HL-60 (cell line): Measurements from ENCODE around the gene CNTRL.
A peak's percentile ranks its signal among the peaks of the same experiment; 100 is the strongest.

Source experiments
- DNase-seq, 2 experiments: peaks; one replicate each; pipeline ENCODE4 v3.0.0-alpha.2; 2010 to 2020; ENCODE audit warnings: low read depth in 1 of 2, low spot score in 1 of 2
- H3K27ac ChIP-seq: fragments of 250-450 bp; sonication (Bioruptor Pico); replicated peaks from 2 replicates; pipeline ENCODE4 v1.5.1; 2020; ENCODE audit warnings: mild to moderate bottlenecking, moderate library complexity
- H3K27me3 ChIP-seq: fragments of 250-450 bp; sonication (Bioruptor Pico); 2 replicates; pipeline ENCODE4 v1.5.1; 2021; ENCODE audit warnings: mild to moderate bottlenecking, moderate library complexity; ENCODE audit not compliant: insufficient read depth, poor library complexity, severe bottlenecking
- H3K4me3 ChIP-seq: replicated peaks from 2 replicates; pipeline ENCODE4 v1.5.1; 2011; ENCODE audit warnings: mild to moderate bottlenecking, control low read depth, low read length; ENCODE audit not compliant: insufficient read depth
- GABPA ChIP-seq: IDR thresholded peaks from 2 replicates; pipeline ENCODE4 v1.6.1; 2012; ENCODE audit warnings: low read depth
- POLR2AphosphoS5 ChIP-seq: IDR thresholded peaks from 2 replicates; pipeline ENCODE4 v1.6.1; 2012; ENCODE audit warnings: low read depth
- SPI1 ChIP-seq: IDR thresholded peaks from 2 replicates; pipeline ENCODE4 v1.6.1; 2012; ENCODE audit warnings: low read depth, mild to moderate bottlenecking, borderline replicate concordance
- TF ChIP-seq, protein P1 (sequence below): IDR thresholded peaks from 2 replicates; pipeline ENCODE4 v1.6.1; 2012; ENCODE audit warnings: low read depth; ENCODE audit not compliant: insufficient replicate concordance
- TF ChIP-seq, protein P2 (sequence below): IDR thresholded peaks from one replicate; pipeline ENCODE4 v1.5.1; 2011; ENCODE audit warnings: low read length, control low read depth, inconsistent platforms; ENCODE audit not compliant: insufficient read depth

Gene CNTRL

DNA sequence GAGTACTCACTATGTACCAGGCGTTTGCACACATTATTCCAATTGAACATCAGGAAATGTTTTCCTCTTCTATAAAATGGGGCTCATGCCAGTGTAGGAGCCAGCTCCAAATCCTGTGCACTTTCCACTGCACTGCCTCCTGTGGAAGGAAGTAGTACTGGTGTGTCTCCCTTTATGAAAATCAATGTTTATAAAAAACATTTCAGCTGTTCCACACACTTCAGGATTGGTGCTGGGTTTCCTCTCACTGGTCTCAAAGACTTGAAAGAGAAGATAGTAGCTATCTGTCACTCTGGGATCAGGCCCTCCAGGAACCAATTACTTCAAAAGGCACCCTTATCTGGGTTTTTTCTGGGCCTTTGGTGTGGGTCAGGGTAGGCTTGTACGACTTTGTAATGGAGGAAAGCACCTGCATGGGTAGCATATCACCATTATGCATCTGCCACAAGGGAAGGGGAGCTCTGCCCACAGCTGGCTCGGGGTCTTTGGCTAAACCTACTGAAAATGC is 94.4 kb downstream of the CNTRL start:
- DNase-seq: no peak
- TF ChIP-seq, protein P1, sequence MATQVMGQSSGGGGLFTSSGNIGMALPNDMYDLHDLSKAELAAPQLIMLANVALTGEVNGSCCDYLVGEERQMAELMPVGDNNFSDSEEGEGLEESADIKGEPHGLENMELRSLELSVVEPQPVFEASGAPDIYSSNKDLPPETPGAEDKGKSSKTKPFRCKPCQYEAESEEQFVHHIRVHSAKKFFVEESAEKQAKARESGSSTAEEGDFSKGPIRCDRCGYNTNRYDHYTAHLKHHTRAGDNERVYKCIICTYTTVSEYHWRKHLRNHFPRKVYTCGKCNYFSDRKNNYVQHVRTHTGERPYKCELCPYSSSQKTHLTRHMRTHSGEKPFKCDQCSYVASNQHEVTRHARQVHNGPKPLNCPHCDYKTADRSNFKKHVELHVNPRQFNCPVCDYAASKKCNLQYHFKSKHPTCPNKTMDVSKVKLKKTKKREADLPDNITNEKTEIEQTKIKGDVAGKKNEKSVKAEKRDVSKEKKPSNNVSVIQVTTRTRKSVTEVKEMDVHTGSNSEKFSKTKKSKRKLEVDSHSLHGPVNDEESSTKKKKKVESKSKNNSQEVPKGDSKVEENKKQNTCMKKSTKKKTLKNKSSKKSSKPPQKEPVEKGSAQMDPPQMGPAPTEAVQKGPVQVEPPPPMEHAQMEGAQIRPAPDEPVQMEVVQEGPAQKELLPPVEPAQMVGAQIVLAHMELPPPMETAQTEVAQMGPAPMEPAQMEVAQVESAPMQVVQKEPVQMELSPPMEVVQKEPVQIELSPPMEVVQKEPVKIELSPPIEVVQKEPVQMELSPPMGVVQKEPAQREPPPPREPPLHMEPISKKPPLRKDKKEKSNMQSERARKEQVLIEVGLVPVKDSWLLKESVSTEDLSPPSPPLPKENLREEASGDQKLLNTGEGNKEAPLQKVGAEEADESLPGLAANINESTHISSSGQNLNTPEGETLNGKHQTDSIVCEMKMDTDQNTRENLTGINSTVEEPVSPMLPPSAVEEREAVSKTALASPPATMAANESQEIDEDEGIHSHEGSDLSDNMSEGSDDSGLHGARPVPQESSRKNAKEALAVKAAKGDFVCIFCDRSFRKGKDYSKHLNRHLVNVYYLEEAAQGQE: no peak
- TF ChIP-seq GABPA (no peak), POLR2AphosphoS5 (no peak), SPI1 (no peak)
- TF ChIP-seq, protein P2, sequence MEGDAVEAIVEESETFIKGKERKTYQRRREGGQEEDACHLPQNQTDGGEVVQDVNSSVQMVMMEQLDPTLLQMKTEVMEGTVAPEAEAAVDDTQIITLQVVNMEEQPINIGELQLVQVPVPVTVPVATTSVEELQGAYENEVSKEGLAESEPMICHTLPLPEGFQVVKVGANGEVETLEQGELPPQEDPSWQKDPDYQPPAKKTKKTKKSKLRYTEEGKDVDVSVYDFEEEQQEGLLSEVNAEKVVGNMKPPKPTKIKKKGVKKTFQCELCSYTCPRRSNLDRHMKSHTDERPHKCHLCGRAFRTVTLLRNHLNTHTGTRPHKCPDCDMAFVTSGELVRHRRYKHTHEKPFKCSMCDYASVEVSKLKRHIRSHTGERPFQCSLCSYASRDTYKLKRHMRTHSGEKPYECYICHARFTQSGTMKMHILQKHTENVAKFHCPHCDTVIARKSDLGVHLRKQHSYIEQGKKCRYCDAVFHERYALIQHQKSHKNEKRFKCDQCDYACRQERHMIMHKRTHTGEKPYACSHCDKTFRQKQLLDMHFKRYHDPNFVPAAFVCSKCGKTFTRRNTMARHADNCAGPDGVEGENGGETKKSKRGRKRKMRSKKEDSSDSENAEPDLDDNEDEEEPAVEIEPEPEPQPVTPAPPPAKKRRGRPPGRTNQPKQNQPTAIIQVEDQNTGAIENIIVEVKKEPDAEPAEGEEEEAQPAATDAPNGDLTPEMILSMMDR: peak; percentile 31
- Histone ChIP-seq H3K27me3 (no peaks in the 10 kb centered on the region), H3K4me3 (no peak overlapping the region), H3K27ac (no peak overlapping the region)

DNA sequence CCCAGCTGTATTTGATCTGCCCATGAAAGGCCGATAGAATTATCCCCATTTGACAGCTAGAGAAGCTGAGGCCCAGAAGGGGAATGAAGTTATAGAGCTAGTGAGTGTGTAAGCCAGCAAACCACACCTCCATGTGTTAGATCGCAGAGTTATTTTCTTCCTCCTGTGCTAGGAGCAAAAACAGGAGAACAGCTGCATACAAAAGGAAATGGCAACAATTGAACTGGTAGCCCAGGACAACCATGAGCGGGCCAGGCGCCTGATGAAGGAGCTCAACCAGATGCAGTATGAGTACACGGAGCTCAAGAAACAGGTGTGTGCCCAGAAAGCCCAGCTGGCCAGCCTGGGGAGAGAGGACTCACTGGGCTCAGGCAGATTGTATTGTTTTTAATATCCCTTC is 96.5 kb downstream of the CNTRL start:
- DNase-seq: no peak
- TF ChIP-seq SPI1: no peak
- TF ChIP-seq GABPA: no peak
- TF ChIP-seq POLR2AphosphoS5: no peak
- TF ChIP-seq, protein P2: no peak
- H3K27ac ChIP-seq: no peak overlapping the region
- no peak overlapping the region for H3K4me3 ChIP-seq
- H3K27me3 ChIP-seq: no peaks in the 10 kb centered on the region

DNA sequence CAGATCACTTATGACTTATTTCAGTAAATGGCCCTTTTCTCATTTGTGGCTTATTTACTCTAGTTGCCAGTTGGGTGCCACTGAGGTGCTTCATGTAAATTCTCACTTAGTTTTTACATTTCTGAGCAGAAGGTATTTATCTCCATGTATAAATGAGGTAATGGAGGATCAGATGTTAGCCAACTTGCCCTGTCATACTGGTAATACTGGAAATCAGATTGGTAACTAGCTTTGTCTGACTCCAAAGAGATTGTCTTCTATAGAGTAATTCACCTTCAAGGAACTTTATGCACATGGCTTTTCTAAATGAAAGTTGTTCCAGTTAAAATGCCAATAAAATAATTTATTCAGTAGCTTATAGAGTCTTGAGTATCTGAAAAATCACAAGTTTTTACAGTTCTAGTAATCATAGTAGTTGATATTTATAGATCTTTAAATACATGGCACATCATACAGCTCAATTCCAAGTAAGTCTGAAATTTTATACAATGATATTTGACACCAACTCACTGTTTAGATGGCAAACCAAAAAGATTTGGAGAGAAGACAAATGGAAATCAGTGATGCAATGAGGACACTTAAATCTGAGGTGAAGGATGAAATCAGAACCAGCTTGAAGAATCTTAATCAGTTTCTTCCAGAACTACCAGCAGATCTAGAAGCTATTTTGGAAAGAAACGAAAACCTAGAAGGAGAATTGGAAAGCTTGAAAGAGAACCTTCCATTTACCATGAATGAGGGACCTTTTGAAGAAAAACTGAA is 98.2 kb downstream of the CNTRL start:
- Histone ChIP-seq H3K4me3 (no peak overlapping the region), H3K27me3 (no peaks in the 10 kb centered on the region), H3K27ac (no peak overlapping the region)
- no peak for DNase-seq
- TF ChIP-seq GABPA: no peak
- TF ChIP-seq, protein P2: no peak
- TF ChIP-seq, protein P1: no peak
- no peak for TF ChIP-seq SPI1
- TF ChIP-seq POLR2AphosphoS5: no peak

DNA sequence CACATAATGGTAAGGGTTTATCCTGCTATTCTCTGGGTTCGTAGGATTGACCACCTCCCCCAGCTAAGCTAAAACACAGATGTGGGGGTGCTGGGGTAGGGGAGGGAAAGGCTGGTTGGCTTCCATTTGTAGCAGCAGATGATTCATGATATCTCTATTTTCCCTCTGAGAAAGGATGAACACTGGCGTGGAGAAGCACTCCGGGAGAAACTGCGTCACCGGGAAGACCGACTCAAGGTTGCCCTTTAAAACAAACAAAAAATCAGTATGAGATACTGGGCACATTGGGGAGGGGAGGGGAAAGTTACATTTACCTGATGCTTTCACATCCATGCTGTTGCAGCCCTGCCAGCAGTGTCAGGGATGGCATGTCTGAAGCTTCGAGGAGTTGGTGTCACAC is 98.7 kb downstream of the CNTRL start:
- Histone ChIP-seq H3K27me3 (no peaks in the 10 kb centered on the region), H3K27ac (no peak overlapping the region), H3K4me3 (no peak overlapping the region)
- TF ChIP-seq, protein P1: no peak
- no peak for TF ChIP-seq POLR2AphosphoS5
- TF ChIP-seq SPI1: no peak
- TF ChIP-seq GABPA: no peak
- TF ChIP-seq, protein P2: no peak
- DNase-seq: no peak
